Spinal cord (tissue), 10 donors: ENCODE measurements around the gene ADD1. TPM values are rescaled to one million over a fixed set of nuclear protein-coding genes. Genes with fewer than 3 reads are reported as not detected.

Experiments
- DNase-seq, 6 donors: peaks; one replicate each; pipeline versions ENCODE4 v3.0.0 to v3.0.0-alpha.2; 2013 to 2015; ENCODE audit warnings: low spot score in 6 of 6, low read depth in 4 of 6
- H3K27ac ChIP-seq: one replicate; pipeline ENCODE4 v1.5.1; 2013; ENCODE audit warnings: low read depth, low read length, control low read depth
- H3K27me3 ChIP-seq: one replicate; pipeline ENCODE4 v1.6.1; 2013; ENCODE audit warnings: low read length; ENCODE audit not compliant: control insufficient read depth, insufficient read depth
- H3K36me3 ChIP-seq: one replicate; pipeline ENCODE4 v1.6.1; 2013; ENCODE audit warnings: low read length; ENCODE audit not compliant: control insufficient read depth, insufficient read depth
- H3K4me1 ChIP-seq: one replicate; pipeline ENCODE4 v1.6.1; 2013; ENCODE audit warnings: low read length; ENCODE audit not compliant: control insufficient read depth, insufficient read depth
- H3K4me3 ChIP-seq: one replicate; pipeline ENCODE4 v1.5.1; 2013; ENCODE audit warnings: low read depth, low read length, control low read depth
- H3K9me3 ChIP-seq: one replicate; pipeline ENCODE4 v1.6.1; 2013; ENCODE audit warnings: low read length; ENCODE audit not compliant: control insufficient read depth, insufficient read depth
- WGBS: methylation state at CpG from one replicate; pipeline ENCODE4 v1.1.5; 2013; ENCODE audit warnings: missing lambda C conversion rate; ENCODE audit not compliant: insufficient coverage; 5-methylcytosine and 5-hydroxymethylcytosine counted together
- polyA plus RNA-seq, 2 donors: library from polyadenylated mRNA; unstranded; fragments of 120-200 nt; gene quantifications; one replicate each; pipeline ENCODE4 v1.2.1, GENCODE V29; 2013; ENCODE audit not compliant: insufficient read length in 2 of 2
- total RNA-seq, 2 donors: library from RNA; depleted of rRNA in 1 of 2; stranded (reverse); fragments of 120-200 nt in 1 of 2; fragments of >200 nt in 1 of 2; gene quantifications; one replicate each; pipeline versions ENCODE4 v1.2.3 to v1.2.4, GENCODE V29; 2013 to 2014
- donor health status: healthy.

ADD1 gene
- total and polyA plus RNA-seq, 4 donors = 201 to 334 (median 306) TPM

- H3K27ac ChIP-seq = no peak overlapping the region
- no CpG with 5 or more reads among the region's 3 CpGs for WGBS
- no peak for DNase-seq
- peaks cover 37% of the 10 kb centered on the region for H3K36me3 ChIP-seq
- no peaks in the 10 kb centered on the region for H3K27me3 ChIP-seq
- peaks cover 2% of the 10 kb centered on the region for H3K4me1 ChIP-seq
- no peak overlapping the region for H3K4me3 ChIP-seq
- H3K9me3 ChIP-seq = no peaks in the 10 kb centered on the region
Observed at GRCh38 chr4:2881431-2881830, 37.8 kb downstream of the ADD1 start.

DNA sequence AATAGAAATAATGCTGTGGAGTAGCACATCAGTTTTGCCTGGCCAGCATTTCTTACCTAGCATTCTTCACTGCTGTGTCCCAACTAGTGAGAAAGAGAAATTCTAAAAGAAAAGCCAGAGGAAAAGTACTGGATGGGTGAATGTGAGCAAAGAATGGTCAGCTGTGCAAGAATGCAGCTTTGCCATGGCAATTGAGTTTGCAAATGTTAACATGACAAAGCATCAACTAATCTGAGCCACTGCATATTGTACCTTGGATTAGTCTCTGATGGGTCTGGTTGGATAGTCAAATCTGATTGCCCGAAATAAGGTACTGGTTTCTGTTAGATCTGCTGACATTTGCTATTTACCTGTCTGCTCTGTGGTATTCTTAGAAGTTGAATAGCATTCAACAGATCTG lies 38.7 kb downstream of the ADD1 start:
- peaks cover 4% of the 10 kb centered on the region for H3K4me1 ChIP-seq
- no peak overlapping the region for H3K27ac ChIP-seq
- DNase-seq = no peak
- no CpG with 5 or more reads among the region's 1 CpG for WGBS
- no peaks in the 10 kb centered on the region for H3K9me3 ChIP-seq
- peaks cover 41% of the 10 kb centered on the region for H3K36me3 ChIP-seq
- H3K4me3 ChIP-seq = no peak overlapping the region
- H3K27me3 ChIP-seq = no peaks in the 10 kb centered on the region

DNA sequence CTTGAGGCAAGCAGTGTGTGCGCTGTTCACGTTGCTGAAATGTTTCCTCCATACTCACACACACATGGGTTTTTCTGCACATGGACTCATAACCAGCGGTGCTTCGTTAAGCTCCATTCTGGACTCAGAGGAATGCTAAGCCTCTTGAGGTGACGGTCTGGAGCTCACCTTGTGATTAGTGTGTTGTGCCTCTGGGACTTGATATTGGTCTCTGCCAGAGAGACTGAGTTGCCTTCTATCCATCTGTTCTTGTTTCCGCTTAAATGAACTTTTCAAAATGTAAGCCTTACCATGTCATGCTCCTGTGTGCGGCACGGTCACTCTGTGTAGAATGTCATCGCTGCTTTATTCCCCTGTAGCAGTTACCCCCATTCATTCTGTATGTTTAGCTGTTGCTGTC lies 42.5 kb downstream of the ADD1 start:
- Histone ChIP-seq H3K4me1 (peaks cover 7% of the 10 kb centered on the region), H3K27me3 (no peaks in the 10 kb centered on the region), H3K4me3 (no peak overlapping the region), H3K36me3 (peaks cover 37% of the 10 kb centered on the region), H3K9me3 (no peaks in the 10 kb centered on the region), H3K27ac (no peak overlapping the region)
- WGBS = 88% methylated on average over 7 of the region's 9 CpGs
- no peak for DNase-seq

- WGBS = 77% methylated on average over 6 of the region's 6 CpGs
- peak in 1 of 6 donors; percentile 59 for DNase-seq
- Histone ChIP-seq H3K9me3 (no peaks in the 10 kb centered on the region), H3K36me3 (peaks cover 37% of the 10 kb centered on the region), H3K27me3 (no peaks in the 10 kb centered on the region), H3K27ac (no peak overlapping the region), H3K4me3 (no peak overlapping the region), H3K4me1 (peaks cover 8% of the 10 kb centered on the region)
Observed at GRCh38 chr4:2886622-2887021, 43.0 kb downstream of the ADD1 start.

GRCh38 chr4:2887343-2887742 lies 43.7 kb downstream of the ADD1 start:
- peaks cover 37% of the 10 kb centered on the region for H3K36me3 ChIP-seq
- 93% methylated on average over 3 of the region's 3 CpGs for WGBS
- H3K27ac ChIP-seq = no peak overlapping the region

GRCh38 chr4:2888886-2889285 lies 45.2 kb downstream of the ADD1 start:
- no peak overlapping the region for H3K27ac ChIP-seq
- no CpG with 5 or more reads among the region's 3 CpGs for WGBS

More at GRCh38 chr4:2887343-2887742, 43.7 kb downstream of the ADD1 start:
- DNase-seq = no peak
- Histone ChIP-seq H3K27me3 (no peaks in the 10 kb centered on the region), H3K4me1 (peaks cover 8% of the 10 kb centered on the region), H3K9me3 (no peaks in the 10 kb centered on the region), H3K4me3 (no peak overlapping the region)

DNA sequence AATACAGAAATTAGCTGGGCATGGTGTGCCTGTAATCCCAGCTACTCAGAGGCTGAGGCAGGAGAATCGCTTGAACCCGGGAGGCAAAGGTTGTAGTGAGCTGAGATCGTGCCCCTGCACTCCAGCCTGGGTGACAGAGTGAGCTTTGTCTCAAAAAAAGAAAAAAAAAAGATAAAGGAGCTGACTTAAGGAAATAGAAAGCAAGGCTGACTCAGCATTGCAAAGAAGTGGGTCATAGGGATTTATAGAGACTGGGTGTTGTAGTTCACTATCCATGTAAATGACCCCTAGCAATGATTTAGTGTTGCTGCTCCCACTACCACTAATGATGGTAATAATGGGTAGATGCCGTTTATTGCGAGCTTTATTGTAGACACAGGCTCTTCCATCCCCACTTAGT lies 47.6 kb downstream of the ADD1 start:
- 82% methylated on average over 3 of the region's 5 CpGs for WGBS
- Histone ChIP-seq H3K27me3 (no peaks in the 10 kb centered on the region), H3K4me3 (no peak overlapping the region), H3K36me3 (peaks cover 51% of the 10 kb centered on the region), H3K9me3 (no peaks in the 10 kb centered on the region), H3K27ac (no peak overlapping the region), H3K4me1 (peaks cover 15% of the 10 kb centered on the region)
- no peak for DNase-seq

More at GRCh38 chr4:2888886-2889285, 45.2 kb downstream of the ADD1 start:
- Histone ChIP-seq H3K4me3 (no peak overlapping the region), H3K36me3 (peaks cover 38% of the 10 kb centered on the region), H3K4me1 (peaks cover 15% of the 10 kb centered on the region), H3K27me3 (no peaks in the 10 kb centered on the region), H3K9me3 (no peaks in the 10 kb centered on the region)
- DNase-seq = no peak

GRCh38 chr4:2893772-2894171 lies 50.1 kb downstream of the ADD1 start:
- H3K9me3 ChIP-seq = no peaks in the 10 kb centered on the region
- peak overlapping the region; percentile 16 for H3K27ac ChIP-seq
- peaks cover 49% of the 10 kb centered on the region for H3K36me3 ChIP-seq
- whole genome bisulfite sequencing = 34% methylated on average over 2 of the region's 5 CpGs
- H3K4me1 ChIP-seq = peaks cover 11% of the 10 kb centered on the region
- no peak overlapping the region for H3K4me3 ChIP-seq
- no peaks in the 10 kb centered on the region for H3K27me3 ChIP-seq
- DNase-seq = peak in 3 of 6 donors; percentile 9 to 60 (median 30)

DNA sequence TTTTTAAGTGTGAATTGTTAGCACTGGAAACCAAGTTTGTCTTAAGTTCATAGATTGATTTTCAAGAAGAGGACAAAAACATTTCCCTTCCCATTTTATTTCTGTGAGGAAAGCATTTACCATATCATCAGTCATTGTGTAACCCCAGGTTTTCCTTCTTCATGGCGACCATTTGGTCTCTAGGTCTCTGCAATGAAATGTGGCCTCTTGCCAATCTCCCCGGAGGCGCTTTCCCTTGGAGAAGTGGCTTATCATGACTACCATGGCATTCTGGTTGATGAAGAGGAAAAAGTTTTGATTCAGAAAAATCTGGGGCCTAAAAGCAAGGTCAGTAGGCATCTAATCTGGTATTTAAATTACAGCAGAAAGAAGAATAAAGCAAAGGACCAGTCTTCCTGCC lies 54.4 kb downstream of the ADD1 start:
- Histone ChIP-seq H3K36me3 (peaks cover 70% of the 10 kb centered on the region), H3K4me1 (peaks cover 5% of the 10 kb centered on the region), H3K27me3 (no peaks in the 10 kb centered on the region), H3K4me3 (no peak overlapping the region), H3K9me3 (no peaks in the 10 kb centered on the region), H3K27ac (no peak overlapping the region)
- DNase-seq = peak in 1 of 6 donors; percentile 13
- WGBS = 65% methylated on average over 3 of the region's 3 CpGs

DNA sequence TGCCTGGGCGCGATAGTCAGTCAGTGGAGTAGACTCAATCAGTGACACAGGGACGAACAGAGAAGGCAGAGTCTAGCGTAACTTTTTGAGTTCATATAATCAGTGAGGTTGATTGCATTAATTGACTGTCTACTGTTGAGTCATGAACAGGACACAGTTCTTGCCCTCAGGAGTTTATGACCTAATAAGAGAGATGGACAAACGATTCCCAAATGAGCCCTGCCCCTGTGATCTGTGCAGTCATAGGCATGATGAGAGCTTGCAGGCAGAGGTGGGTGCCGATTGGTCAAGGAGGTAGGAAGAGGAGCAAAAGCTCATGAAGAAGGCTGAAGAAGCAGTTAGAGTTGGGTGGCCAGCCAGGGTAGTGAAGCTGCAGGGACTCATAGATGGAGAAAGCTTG lies 57.1 kb downstream of the ADD1 start:
- Histone ChIP-seq H3K4me3 (no peak overlapping the region), H3K27me3 (no peaks in the 10 kb centered on the region), H3K36me3 (peaks cover 66% of the 10 kb centered on the region), H3K9me3 (no peaks in the 10 kb centered on the region), H3K4me1 (no peaks in the 10 kb centered on the region), H3K27ac (no peak overlapping the region)
- no peak for DNase-seq
- 95% methylated on average over 6 of the region's 6 CpGs for WGBS
